Spinal cord (tissue), 10 donors: ENCODE results near the gene FAM163B. TPM values are rescaled to one million over a fixed set of nuclear protein-coding genes. Genes with fewer than 3 reads are reported as not detected.
"Not testable (repeated sequence)": the region's sequence is repeated elsewhere in the genome, so short reads cannot be mapped to it uniquely, and the experiment has no call there.

Experiments used
- DNase-seq, 6 donors: peaks; one replicate each; pipeline versions ENCODE4 v3.0.0 to v3.0.0-alpha.2; 2013 to 2015; ENCODE audit warnings: low spot score in 6 of 6, low read depth in 4 of 6
- H3K27ac ChIP-seq: one replicate; pipeline ENCODE4 v1.5.1; 2013; ENCODE audit warnings: low read depth, low read length, control low read depth
- H3K27me3 ChIP-seq: one replicate; pipeline ENCODE4 v1.6.1; 2013; ENCODE audit warnings: low read length; ENCODE audit not compliant: control insufficient read depth, insufficient read depth
- H3K36me3 ChIP-seq: one replicate; pipeline ENCODE4 v1.6.1; 2013; ENCODE audit warnings: low read length; ENCODE audit not compliant: control insufficient read depth, insufficient read depth
- H3K4me1 ChIP-seq: one replicate; pipeline ENCODE4 v1.6.1; 2013; ENCODE audit warnings: low read length; ENCODE audit not compliant: control insufficient read depth, insufficient read depth
- H3K4me3 ChIP-seq: one replicate; pipeline ENCODE4 v1.5.1; 2013; ENCODE audit warnings: low read depth, low read length, control low read depth
- H3K9me3 ChIP-seq: one replicate; pipeline ENCODE4 v1.6.1; 2013; ENCODE audit warnings: low read length; ENCODE audit not compliant: control insufficient read depth, insufficient read depth
- WGBS: methylation state at CpG from one replicate; pipeline ENCODE4 v1.1.5; 2013; ENCODE audit warnings: missing lambda C conversion rate; ENCODE audit not compliant: insufficient coverage; 5-methylcytosine and 5-hydroxymethylcytosine counted together
- polyA plus RNA-seq, 2 donors: library from polyadenylated mRNA; unstranded; fragments of 120-200 nt; gene quantifications; one replicate each; pipeline ENCODE4 v1.2.1, GENCODE V29; 2013; ENCODE audit not compliant: insufficient read length in 2 of 2
- total RNA-seq, 2 donors: library from RNA; depleted of rRNA in 1 of 2; stranded (reverse); fragments of 120-200 nt in 1 of 2; fragments of >200 nt in 1 of 2; gene quantifications; one replicate each; pipeline versions ENCODE4 v1.2.3 to v1.2.4, GENCODE V29; 2013 to 2014
- donor health status: healthy.

The FAM163B gene
- total and polyA plus RNA-seq, 4 donors = 5.0 to 29.1 (median 17.9) TPM

DNA sequence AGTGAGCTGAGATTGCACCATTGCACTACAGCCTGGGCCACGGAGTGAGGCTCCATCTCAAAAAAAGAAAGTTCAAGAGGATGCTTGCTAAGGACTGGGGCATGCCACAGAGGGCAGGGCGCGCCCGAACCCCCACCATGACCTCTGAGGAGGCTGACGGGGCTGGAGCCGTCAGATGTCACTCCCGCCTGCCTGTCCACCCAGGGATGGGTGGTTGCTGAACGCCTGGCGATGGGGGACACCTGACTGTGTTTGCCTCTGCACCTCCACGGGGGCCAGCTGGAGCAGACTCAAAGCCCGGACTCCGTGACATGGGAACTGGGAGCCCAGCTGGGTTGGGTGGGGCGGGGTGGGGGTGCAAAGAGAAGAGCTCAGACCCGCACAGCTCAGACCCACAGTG is 42.8 kb downstream of the FAM163B start:
- DNase-seq = no peak
- Histone ChIP-seq H3K36me3 (peaks cover 16% of the 10 kb centered on the region), H3K27me3 (peaks cover 5% of the 10 kb centered on the region), H3K4me3 (no peak overlapping the region), H3K27ac (no peak overlapping the region), H3K9me3 (no peaks in the 10 kb centered on the region), H3K4me1 (peaks cover 37% of the 10 kb centered on the region)
- 89% methylated on average over 14 of the region's 14 CpGs for WGBS

GRCh38 chr9:133564451-133565116 is 44.6 kb downstream of the FAM163B start:
- Histone ChIP-seq H3K27ac (no peak overlapping the region), H3K4me1 (peaks cover 41% of the 10 kb centered on the region), H3K27me3 (peaks cover 5% of the 10 kb centered on the region), H3K36me3 (peaks cover 10% of the 10 kb centered on the region), H3K4me3 (no peak overlapping the region), H3K9me3 (no peaks in the 10 kb centered on the region)
- no peak for DNase-seq
- 58% methylated on average over 10 of the region's 11 CpGs for WGBS

GRCh38 chr9:133563814-133564213 is 45.4 kb downstream of the FAM163B start:
- H3K27ac ChIP-seq, H3K4me3 ChIP-seq, H3K9me3 ChIP-seq, DNase-seq, H3K27me3 ChIP-seq: not testable (repeated sequence)
- H3K36me3 ChIP-seq = peaks cover 10% of the 10 kb centered on the region
- H3K4me1 ChIP-seq = peaks cover 44% of the 10 kb centered on the region

DNA sequence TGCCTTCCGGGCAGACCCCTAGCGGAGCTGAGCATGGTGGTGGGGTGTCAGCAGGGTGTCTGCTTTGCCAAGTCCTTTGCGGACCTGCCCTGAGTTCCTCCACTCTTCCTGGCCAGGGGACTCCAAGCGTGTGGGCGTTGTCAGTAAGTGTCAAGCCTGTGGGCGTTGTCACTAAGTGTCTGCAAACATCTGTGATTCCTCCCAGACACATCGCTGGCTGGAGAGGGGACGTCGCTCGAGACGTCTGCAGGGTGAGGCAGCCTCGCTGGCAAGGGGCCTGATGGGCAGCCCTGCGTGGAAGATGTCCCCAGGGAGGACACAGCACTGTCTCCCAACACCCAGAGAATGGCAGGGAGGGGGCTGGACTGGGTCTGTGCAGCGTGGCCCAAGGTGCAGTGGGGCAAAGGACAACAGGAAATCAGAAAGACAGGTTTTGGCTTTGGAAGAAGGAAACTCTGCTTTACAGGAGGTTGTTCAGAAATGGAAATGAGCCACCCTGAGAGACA is 45.8 kb downstream of the FAM163B start:
- Histone ChIP-seq H3K27me3 (peaks cover 5% of the 10 kb centered on the region), H3K4me1 (peaks cover 49% of the 10 kb centered on the region)

GRCh38 chr9:133562611-133563290 is 46.4 kb downstream of the FAM163B start:
- H3K27me3 ChIP-seq = peaks cover 5% of the 10 kb centered on the region
- H3K4me1 ChIP-seq = peaks cover 55% of the 10 kb centered on the region
- H3K4me3 ChIP-seq = no peak overlapping the region
- WGBS = 94% methylated on average over 48 of the region's 54 CpGs
- H3K36me3 ChIP-seq = peaks cover 6% of the 10 kb centered on the region
- no peak for DNase-seq
- no peak overlapping the region for H3K27ac ChIP-seq
- no peaks in the 10 kb centered on the region for H3K9me3 ChIP-seq

More for the DNA sequence above, 45.8 kb downstream of the FAM163B start:
- Histone ChIP-seq H3K27ac (no peak overlapping the region), H3K36me3 (peaks cover 10% of the 10 kb centered on the region), H3K4me3 (no peak overlapping the region), H3K9me3 (no peaks in the 10 kb centered on the region)
- no peak for DNase-seq
- 25% methylated on average over 14 of the region's 14 CpGs for WGBS

GRCh38 chr9:133561976-133562554 is 47.1 kb downstream of the FAM163B start:
- H3K9me3 ChIP-seq = no peaks in the 10 kb centered on the region
- H3K27ac ChIP-seq = no peak overlapping the region
- WGBS = 97% methylated on average over 32 of the region's 32 CpGs
- peaks cover 5% of the 10 kb centered on the region for H3K27me3 ChIP-seq
- H3K36me3 ChIP-seq = peaks cover 13% of the 10 kb centered on the region
- DNase-seq = no peak
- H3K4me1 ChIP-seq = peaks cover 61% of the 10 kb centered on the region
- H3K4me3 ChIP-seq = no peak overlapping the region

- H3K27me3 ChIP-seq = peaks cover 5% of the 10 kb centered on the region
- H3K36me3 ChIP-seq = peaks cover 14% of the 10 kb centered on the region
- H3K4me3 ChIP-seq = no peak overlapping the region
- 98% methylated on average over 22 of the region's 22 CpGs for WGBS
- H3K9me3 ChIP-seq = no peaks in the 10 kb centered on the region
- DNase-seq = no peak
- H3K27ac ChIP-seq = no peak overlapping the region
- H3K4me1 ChIP-seq = peaks cover 63% of the 10 kb centered on the region
Observed at GRCh38 chr9:133560944-133561343, 48.2 kb downstream of the FAM163B start.

DNA sequence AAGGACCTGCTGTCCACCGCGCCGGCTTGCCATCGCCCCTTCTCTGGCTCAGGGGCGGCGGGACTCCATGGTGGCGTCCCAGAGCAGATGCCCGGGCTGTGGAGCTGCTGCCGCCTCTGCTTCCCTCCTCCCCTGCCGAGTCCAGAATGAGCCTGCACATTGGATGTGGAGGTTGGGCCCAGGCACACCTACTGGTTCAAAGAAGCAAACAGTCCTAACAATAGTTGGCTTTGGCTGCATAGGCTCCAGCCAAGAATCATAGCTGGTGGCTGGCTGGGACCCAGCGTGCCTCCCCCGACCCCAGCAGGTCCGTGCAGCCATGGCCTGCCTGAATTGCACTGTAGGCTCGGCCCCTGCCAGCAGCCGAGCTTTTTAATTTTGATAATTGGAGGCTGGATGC is 48.9 kb downstream of the FAM163B start:
- H3K4me1 ChIP-seq = peaks cover 62% of the 10 kb centered on the region

DNA sequence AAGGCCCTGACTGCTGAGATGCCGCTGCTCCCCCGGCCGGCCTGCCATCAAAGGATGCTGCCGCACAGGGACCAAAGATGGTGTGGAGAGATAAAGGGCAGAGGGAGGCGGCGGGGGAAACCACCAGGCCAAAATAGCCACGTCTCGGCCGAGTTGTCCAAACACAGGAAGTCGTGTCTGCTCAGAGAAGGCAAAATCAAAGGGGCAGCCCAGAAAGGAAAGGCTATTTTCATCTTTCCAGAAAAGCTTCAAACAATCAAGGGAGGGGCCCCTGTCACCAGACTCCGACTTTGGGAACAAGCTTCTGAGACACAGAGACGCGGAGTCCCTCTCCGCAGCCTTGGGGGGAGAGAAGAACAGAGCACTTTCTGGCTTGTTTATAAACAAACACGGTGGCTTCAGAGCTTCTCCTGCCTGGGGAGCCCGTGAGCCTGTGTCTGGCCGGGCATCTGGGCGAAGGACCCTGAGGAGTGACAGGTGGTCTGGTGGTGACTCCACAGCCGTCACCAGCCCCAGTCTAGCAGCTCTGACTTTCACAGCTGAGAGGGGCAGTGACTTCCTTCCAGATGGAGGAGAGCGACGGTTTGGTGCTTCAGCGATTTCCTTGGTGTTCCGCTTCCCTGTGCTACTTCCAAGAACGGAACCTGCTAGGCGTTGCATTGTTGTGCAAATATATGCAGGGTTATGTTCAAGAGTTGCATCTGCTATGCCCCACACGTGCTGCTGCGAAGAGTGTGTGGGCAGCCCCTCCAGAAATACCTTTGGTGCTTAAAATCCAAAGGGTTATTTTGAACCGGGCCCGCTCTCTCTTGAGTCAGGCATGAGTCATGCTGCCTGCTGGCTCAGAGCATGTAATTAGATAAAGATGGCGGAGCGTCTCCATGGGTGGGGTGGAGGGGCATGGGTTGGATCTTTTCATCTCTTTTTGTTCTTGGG is 50.7 kb downstream of the FAM163B start:
- peak overlapping the region; percentile 64 for H3K27ac ChIP-seq
- no peak overlapping the region for H3K4me3 ChIP-seq
- H3K36me3 ChIP-seq = peaks cover 28% of the 10 kb centered on the region
- no peaks in the 10 kb centered on the region for H3K9me3 ChIP-seq
- no peaks in the 10 kb centered on the region for H3K27me3 ChIP-seq
- peaks cover 52% of the 10 kb centered on the region for H3K4me1 ChIP-seq
- DNase-seq = peak in 2 of 6 donors; percentile 37 to 75
- 38% methylated on average over 31 of the region's 31 CpGs for WGBS

More for the DNA sequence above, 48.9 kb downstream of the FAM163B start:
- Histone ChIP-seq H3K9me3 (no peaks in the 10 kb centered on the region), H3K4me3 (no peak overlapping the region), H3K27ac (no peak overlapping the region), H3K36me3 (peaks cover 21% of the 10 kb centered on the region), H3K27me3 (peaks cover 5% of the 10 kb centered on the region)
- DNase-seq = peak in 2 of 6 donors; percentile 30 to 63
- WGBS = 53% methylated on average over 13 of the region's 15 CpGs
